HEK293 (cell line): ENCODE measurements around the gene SLC45A2.
A peak's percentile ranks its signal among the peaks of the same experiment; 100 is the strongest.

Experiments used
- CTCF ChIA-PET: fragments of 350-600 bp; formaldehyde crosslinking; extraction: SDS; loops from one replicate; lab custom pipeline; 2021; ENCODE audit warnings: antibody characterized with exemption; lab: Yijun Ruan, JAX
- POLR2A ChIA-PET: fragments of 300-600 bp; formaldehyde crosslinking; extraction: SDS; loops from one replicate; lab custom pipeline; 2020; ENCODE audit warnings: antibody characterized with exemption, inconsistent platforms; lab: Yijun Ruan, JAX
- H3K27ac ChIP-seq: fragments of 200-500 bp; sonication (Bioruptor generic); 2 replicates; pipeline ENCODE4 v1.5.1; 2014; ENCODE audit warnings: low read depth, low read length, control low read depth, inconsistent platforms; ENCODE audit errors: extremely low read depth
- H3K36me3 ChIP-seq, 2 experiments: fragments of 200-500 bp in 1 of 2; sonication (Bioruptor generic) in 1 of 2; 1 replicate in 1 of 2; 2 replicates in 1 of 2; pipeline ENCODE4 v1.5.1; 2014 to 2017; ENCODE audit warnings: inconsistent platforms in 2 of 2, low read length in 2 of 2; ENCODE audit not compliant: control insufficient read depth in 2 of 2, insufficient read depth in 1 of 2
- H3K4me1 ChIP-seq: fragments of 200-500 bp; sonication (Bioruptor generic); 2 replicates; pipeline ENCODE4 v1.5.1; 2014; ENCODE audit warnings: mild to moderate bottlenecking, low read length, inconsistent platforms; ENCODE audit not compliant: control insufficient read depth, insufficient read depth
- H3K4me3 ChIP-seq: 2 replicates; pipeline ENCODE4 v1.5.1; 2011; ENCODE audit warnings: low read depth, mild to moderate bottlenecking, control low read depth, low read length, moderate library complexity
- H3K9me3 ChIP-seq: fragments of 200-500 bp; sonication (Bioruptor generic); 2 replicates; pipeline ENCODE4 v1.5.1; 2014; ENCODE audit warnings: low read depth, low read length, inconsistent platforms; ENCODE audit not compliant: control insufficient read depth, insufficient read depth
- KLF1 ChIP-seq: fragments of 450-650 bp; formaldehyde crosslinking; IDR thresholded peaks from 2 replicates; pipeline ENCODE4 v1.5.1; 2016; ENCODE audit warnings: missing biosample characterization, missing genetic modification characterization
- KLF7 ChIP-seq: fragments of 450-650 bp; formaldehyde crosslinking; IDR thresholded peaks from 2 replicates; pipeline ENCODE4 v1.5.1; 2016; ENCODE audit warnings: missing biosample characterization, missing genetic modification characterization, borderline replicate concordance
- MYNN ChIP-seq: fragments of 450-650 bp; formaldehyde crosslinking; IDR thresholded peaks from 2 replicates; pipeline ENCODE4 v1.5.1; 2016; ENCODE audit warnings: missing biosample characterization, missing genetic modification characterization, borderline replicate concordance
- PRDM4 ChIP-seq: fragments of 450-650 bp; formaldehyde crosslinking; IDR thresholded peaks from 2 replicates; pipeline ENCODE4 v1.5.1; 2017; ENCODE audit warnings: missing biosample characterization, missing genetic modification characterization
- SP2 ChIP-seq: fragments of 450-650 bp; formaldehyde crosslinking; IDR thresholded peaks from 2 replicates; pipeline ENCODE4 v1.5.1; 2016; ENCODE audit warnings: missing biosample characterization, missing genetic modification characterization
- SP7 ChIP-seq: fragments of 450-650 bp; formaldehyde crosslinking; IDR thresholded peaks from 2 replicates; pipeline ENCODE4 v1.5.1; 2016; ENCODE audit warnings: missing biosample characterization, missing genetic modification characterization
- ZBTB17 ChIP-seq: fragments of 450-650 bp; formaldehyde crosslinking; IDR thresholded peaks from 2 replicates; pipeline ENCODE4 v1.5.1; 2016; ENCODE audit warnings: missing biosample characterization, missing genetic modification characterization
- ZBTB20 ChIP-seq: fragments of 450-650 bp; formaldehyde crosslinking; IDR thresholded peaks from 2 replicates; pipeline ENCODE4 v1.5.1; 2016; ENCODE audit warnings: missing biosample characterization, missing genetic modification characterization
- ZBTB48 ChIP-seq: fragments of 450-650 bp; formaldehyde crosslinking; IDR thresholded peaks from 2 replicates; pipeline ENCODE4 v1.5.1; 2016; ENCODE audit warnings: missing biosample characterization, missing genetic modification characterization
- ZEB2 ChIP-seq: fragments of 450-650 bp; formaldehyde crosslinking; IDR thresholded peaks from 2 replicates; pipeline ENCODE4 v1.5.1; 2016; ENCODE audit warnings: missing biosample characterization, missing genetic modification characterization
- ZIC2 ChIP-seq: fragments of 450-650 bp; formaldehyde crosslinking; IDR thresholded peaks from 2 replicates; pipeline ENCODE4 v1.5.1; 2016; ENCODE audit warnings: missing biosample characterization, missing genetic modification characterization
- ZNF132 ChIP-seq: fragments of 450-650 bp; formaldehyde crosslinking; IDR thresholded peaks from 2 replicates; pipeline ENCODE4 v1.5.1; 2017; ENCODE audit warnings: missing biosample characterization, missing genetic modification characterization, borderline replicate concordance
- ZNF416 ChIP-seq: fragments of 450-650 bp; formaldehyde crosslinking; IDR thresholded peaks from 2 replicates; pipeline ENCODE4 v1.5.1; 2016; ENCODE audit warnings: missing biosample characterization, missing genetic modification characterization
- ZNF560 ChIP-seq: fragments of 450-650 bp; formaldehyde crosslinking; IDR thresholded peaks from 2 replicates; pipeline ENCODE4 v1.5.1; 2017; ENCODE audit warnings: missing biosample characterization, missing genetic modification characterization, borderline replicate concordance
- ZNF654 ChIP-seq: fragments of 450-650 bp; formaldehyde crosslinking; IDR thresholded peaks from 2 replicates; pipeline ENCODE4 v1.5.1; 2016; ENCODE audit warnings: low read depth, missing biosample characterization, missing genetic modification characterization
- ZNF660 ChIP-seq: fragments of 450-650 bp; IDR thresholded peaks from 2 replicates; pipeline ENCODE4 v1.5.1; 2018; ENCODE audit warnings: missing biosample characterization, mild to moderate bottlenecking, missing genetic modification characterization
- ZNF843 ChIP-seq: fragments of 450-650 bp; formaldehyde crosslinking; IDR thresholded peaks from 2 replicates; pipeline ENCODE4 v1.5.1; 2016; ENCODE audit warnings: missing biosample characterization, missing genetic modification characterization
- TF ChIP-seq, protein P1 (sequence below): fragments of 450-650 bp; formaldehyde crosslinking; IDR thresholded peaks from 2 replicates; pipeline ENCODE4 v1.5.1; 2016; ENCODE audit warnings: missing biosample characterization, missing genetic modification characterization
- TF ChIP-seq, protein P2 (sequence below): fragments of 450-650 bp; formaldehyde crosslinking; IDR thresholded peaks from 2 replicates; pipeline ENCODE4 v1.5.1; 2016; ENCODE audit warnings: missing biosample characterization, missing genetic modification characterization
- TF ChIP-seq, protein P3 (sequence below): fragments of 450-650 bp; formaldehyde crosslinking; IDR thresholded peaks from 2 replicates; pipeline ENCODE4 v1.5.1; 2017; ENCODE audit warnings: missing biosample characterization, missing genetic modification characterization

The SLC45A2 gene

DNA sequence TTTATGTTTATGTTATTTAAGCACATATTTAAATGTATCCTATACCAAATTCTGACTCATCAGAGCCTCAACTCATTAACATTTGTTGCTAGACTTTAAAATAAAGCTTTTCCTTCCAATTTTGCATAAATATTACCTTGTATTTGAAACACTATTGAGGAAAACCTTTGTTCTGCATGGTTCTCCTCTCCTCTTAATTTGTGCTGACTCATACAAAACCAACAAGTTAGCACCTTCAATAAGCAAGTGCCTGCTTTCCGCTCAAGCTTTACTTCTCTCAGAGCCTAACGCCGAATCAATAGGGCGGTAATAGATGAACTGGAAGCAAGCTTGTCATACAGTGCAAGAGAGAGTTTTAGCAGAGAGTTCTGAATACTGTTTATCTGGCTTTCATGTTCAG is 15.5 kb upstream of the SLC45A2 start (continued):
- TF ChIP-seq, protein P1, sequence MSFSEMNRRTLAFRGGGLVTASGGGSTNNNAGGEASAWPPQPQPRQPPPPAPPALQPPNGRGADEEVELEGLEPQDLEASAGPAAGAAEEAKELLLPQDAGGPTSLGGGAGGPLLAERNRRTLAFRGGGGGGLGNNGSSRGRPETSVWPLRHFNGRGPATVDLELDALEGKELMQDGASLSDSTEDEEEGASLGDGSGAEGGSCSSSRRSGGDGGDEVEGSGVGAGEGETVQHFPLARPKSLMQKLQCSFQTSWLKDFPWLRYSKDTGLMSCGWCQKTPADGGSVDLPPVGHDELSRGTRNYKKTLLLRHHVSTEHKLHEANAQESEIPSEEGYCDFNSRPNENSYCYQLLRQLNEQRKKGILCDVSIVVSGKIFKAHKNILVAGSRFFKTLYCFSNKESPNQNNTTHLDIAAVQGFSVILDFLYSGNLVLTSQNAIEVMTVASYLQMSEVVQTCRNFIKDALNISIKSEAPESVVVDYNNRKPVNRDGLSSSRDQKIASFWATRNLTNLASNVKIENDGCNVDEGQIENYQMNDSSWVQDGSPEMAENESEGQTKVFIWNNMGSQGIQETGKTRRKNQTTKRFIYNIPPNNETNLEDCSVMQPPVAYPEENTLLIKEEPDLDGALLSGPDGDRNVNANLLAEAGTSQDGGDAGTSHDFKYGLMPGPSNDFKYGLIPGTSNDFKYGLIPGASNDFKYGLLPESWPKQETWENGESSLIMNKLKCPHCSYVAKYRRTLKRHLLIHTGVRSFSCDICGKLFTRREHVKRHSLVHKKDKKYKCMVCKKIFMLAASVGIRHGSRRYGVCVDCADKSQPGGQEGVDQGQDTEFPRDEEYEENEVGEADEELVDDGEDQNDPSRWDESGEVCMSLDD (tag by site-specific recombination): no peak

DNA sequence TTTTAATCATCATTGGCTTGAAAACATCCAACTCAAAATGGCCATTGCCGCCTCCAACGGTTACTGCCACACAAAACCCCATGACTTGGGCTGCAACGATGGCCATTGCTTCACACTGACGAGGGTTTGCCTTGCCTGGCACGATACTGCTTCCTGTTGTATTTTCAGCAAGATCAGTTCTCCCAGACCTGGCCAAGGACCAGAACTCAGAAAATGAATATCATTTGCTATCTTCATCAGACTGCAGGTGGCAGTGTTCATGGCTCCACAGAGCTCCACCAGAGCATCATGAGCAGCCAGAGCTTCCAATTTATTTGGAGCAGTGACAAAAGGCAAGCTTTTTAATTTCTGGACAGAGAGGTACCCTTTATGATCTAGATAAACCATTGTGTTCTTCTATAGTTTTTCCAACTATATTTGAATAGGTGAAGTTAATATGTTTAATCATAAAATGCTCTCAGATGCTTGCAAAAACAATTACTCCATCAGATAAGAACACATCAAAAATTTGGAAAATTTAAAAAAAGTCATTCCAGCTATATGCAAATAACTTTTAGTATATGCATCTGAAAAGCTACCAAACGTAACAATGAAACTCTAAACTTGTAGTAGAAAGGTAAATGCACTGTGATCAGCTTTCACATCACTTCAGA is 13.0 kb upstream of the SLC45A2 start:
- Histone ChIP-seq H3K27ac (no peak overlapping the region), H3K4me1 (no peaks in the 10 kb centered on the region; the same call in 1 of the 2 replicates), H3K36me3 (peaks cover 3 to 25% of the 10 kb centered on the region in 2 experiments), H3K4me3 (no peak overlapping the region), H3K9me3 (no peaks in the 10 kb centered on the region)
- POLR2A ChIA-PET: interaction anchor here (1.4 kb wide), 1 partner anchor 10 kb away, joined by 5 read pairs; the partner anchor contains the start of gene AMACR
- TF ChIP-seq, protein P2, sequence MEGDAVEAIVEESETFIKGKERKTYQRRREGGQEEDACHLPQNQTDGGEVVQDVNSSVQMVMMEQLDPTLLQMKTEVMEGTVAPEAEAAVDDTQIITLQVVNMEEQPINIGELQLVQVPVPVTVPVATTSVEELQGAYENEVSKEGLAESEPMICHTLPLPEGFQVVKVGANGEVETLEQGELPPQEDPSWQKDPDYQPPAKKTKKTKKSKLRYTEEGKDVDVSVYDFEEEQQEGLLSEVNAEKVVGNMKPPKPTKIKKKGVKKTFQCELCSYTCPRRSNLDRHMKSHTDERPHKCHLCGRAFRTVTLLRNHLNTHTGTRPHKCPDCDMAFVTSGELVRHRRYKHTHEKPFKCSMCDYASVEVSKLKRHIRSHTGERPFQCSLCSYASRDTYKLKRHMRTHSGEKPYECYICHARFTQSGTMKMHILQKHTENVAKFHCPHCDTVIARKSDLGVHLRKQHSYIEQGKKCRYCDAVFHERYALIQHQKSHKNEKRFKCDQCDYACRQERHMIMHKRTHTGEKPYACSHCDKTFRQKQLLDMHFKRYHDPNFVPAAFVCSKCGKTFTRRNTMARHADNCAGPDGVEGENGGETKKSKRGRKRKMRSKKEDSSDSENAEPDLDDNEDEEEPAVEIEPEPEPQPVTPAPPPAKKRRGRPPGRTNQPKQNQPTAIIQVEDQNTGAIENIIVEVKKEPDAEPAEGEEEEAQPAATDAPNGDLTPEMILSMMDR (tag by site-specific recombination): peak; percentile 55
- TF ChIP-seq SP2 (tag by site-specific recombination): no peak
- TF ChIP-seq ZNF560 (tag by site-specific recombination): no peak
- no peak for TF ChIP-seq SP7 (tag by site-specific recombination)
- TF ChIP-seq ZNF660: peak; percentile 25; the same call in 1 of the 2 replicates
- TF ChIP-seq ZNF843: no peak
- no peak for TF ChIP-seq PRDM4 (tag by site-specific recombination)
- TF ChIP-seq ZNF416 (tag by site-specific recombination): no peak
- TF ChIP-seq ZBTB17 (tag by site-specific recombination): no peak
- TF ChIP-seq MYNN (tag by site-specific recombination): no peak
- TF ChIP-seq, protein P3, sequence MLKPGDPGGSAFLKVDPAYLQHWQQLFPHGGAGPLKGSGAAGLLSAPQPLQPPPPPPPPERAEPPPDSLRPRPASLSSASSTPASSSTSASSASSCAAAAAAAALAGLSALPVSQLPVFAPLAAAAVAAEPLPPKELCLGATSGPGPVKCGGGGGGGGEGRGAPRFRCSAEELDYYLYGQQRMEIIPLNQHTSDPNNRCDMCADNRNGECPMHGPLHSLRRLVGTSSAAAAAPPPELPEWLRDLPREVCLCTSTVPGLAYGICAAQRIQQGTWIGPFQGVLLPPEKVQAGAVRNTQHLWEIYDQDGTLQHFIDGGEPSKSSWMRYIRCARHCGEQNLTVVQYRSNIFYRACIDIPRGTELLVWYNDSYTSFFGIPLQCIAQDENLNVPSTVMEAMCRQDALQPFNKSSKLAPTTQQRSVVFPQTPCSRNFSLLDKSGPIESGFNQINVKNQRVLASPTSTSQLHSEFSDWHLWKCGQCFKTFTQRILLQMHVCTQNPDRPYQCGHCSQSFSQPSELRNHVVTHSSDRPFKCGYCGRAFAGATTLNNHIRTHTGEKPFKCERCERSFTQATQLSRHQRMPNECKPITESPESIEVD: no peak
- no peak for TF ChIP-seq ZEB2
- peak; percentile 44; the same call in 1 of the 2 replicates for TF ChIP-seq ZNF654 (tag by site-specific recombination)
- TF ChIP-seq KLF1: no peak
- no peak for TF ChIP-seq ZIC2 (tag by site-specific recombination)
- TF ChIP-seq KLF7: no peak
- no peak for TF ChIP-seq ZBTB20 (tag by site-specific recombination)
- no peak for TF ChIP-seq ZNF132 (tag by site-specific recombination)
- TF ChIP-seq ZBTB48 (tag by site-specific recombination): no peak
- CTCF ChIA-PET: interaction anchor here (0.6 to 4.2 kb wide), 19 partner anchors 9 to 1006 kb away, joined by 3 to 28 read pairs (median 4); partner anchors contain the start of gene AMACR
